ENCODE results near the gene TM4SF20.
A peak's percentile ranks its signal among the peaks of the same experiment; 100 is the strongest.

The TM4SF20 gene

GRCh38 chr2:227324995-227325838 lies 53.9 kb downstream of the TM4SF20 start, which contains the start of gene MFF:
TSS of gene MFF (plus strand) at chr2:227325251. CDS start at chr2:227330666, 5,415 bp downstream.
- Mint-ChIP-seq H3K9me3 (peaks cover 11% of the 10 kb centered on the region), H3K27ac (peak within 1 kb of the TSS; percentile 89), H3K4me1 (ENCODE audit: low read depth) (peaks cover 28% of the 10 kb centered on the region), H3K36me3 (ENCODE audit: low read depth) (peaks cover 7% of the 10 kb centered on the region), H3K4me3 (peak within 1 kb of the TSS; percentile 91), H3K27me3 (ENCODE audit: low read depth) (peaks cover 9% of the 10 kb centered on the region)

GRCh38 chr2:227324642-227324994 lies 54.5 kb downstream of the TM4SF20 start:
- Mint-ChIP-seq H3K4me1 (ENCODE audit: low read depth) (peaks cover 28% of the 10 kb centered on the region), H3K27me3 (ENCODE audit: low read depth) (peaks cover 11% of the 10 kb centered on the region), H3K4me3 (peak overlapping the region; percentile 91)

GRCh38 chr2:227323818-227324217 lies 55.3 kb downstream of the TM4SF20 start:
- peaks cover 11% of the 10 kb centered on the region for H3K9me3 Mint-ChIP-seq
- peaks cover 4% of the 10 kb centered on the region for H3K36me3 Mint-ChIP-seq (ENCODE audit: low read depth)
- H3K4me1 Mint-ChIP-seq (ENCODE audit: low read depth), result peaks cover 28% of the 10 kb centered on the region
- no peak overlapping the region for H3K4me3 Mint-ChIP-seq
- peaks cover 13% of the 10 kb centered on the region for H3K27me3 Mint-ChIP-seq (ENCODE audit: low read depth)
- H3K27ac Mint-ChIP-seq, result no peak overlapping the region

More at GRCh38 chr2:227324642-227324994, 54.5 kb downstream of the TM4SF20 start:
- H3K36me3 Mint-ChIP-seq (ENCODE audit: low read depth), result peaks cover 6% of the 10 kb centered on the region
- H3K9me3 Mint-ChIP-seq, result peaks cover 11% of the 10 kb centered on the region
- H3K27ac Mint-ChIP-seq, result peak overlapping the region; percentile 75

GRCh38 chr2:227322530-227323205 lies 56.4 kb downstream of the TM4SF20 start:
- peaks cover 25% of the 10 kb centered on the region for H3K4me1 Mint-ChIP-seq (ENCODE audit: low read depth)
- peaks cover 14% of the 10 kb centered on the region for H3K9me3 Mint-ChIP-seq
- no peak overlapping the region for H3K4me3 Mint-ChIP-seq
- no peak overlapping the region for H3K27ac Mint-ChIP-seq
- H3K27me3 Mint-ChIP-seq (ENCODE audit: low read depth), result peaks cover 13% of the 10 kb centered on the region
- H3K36me3 Mint-ChIP-seq (ENCODE audit: low read depth), result no peaks in the 10 kb centered on the region

- Mint-ChIP-seq H3K27me3 (ENCODE audit: low read depth) (peaks cover 13% of the 10 kb centered on the region), H3K4me3 (no peak overlapping the region), H3K36me3 (ENCODE audit: low read depth) (no peaks in the 10 kb centered on the region), H3K4me1 (ENCODE audit: low read depth) (peaks cover 10% of the 10 kb centered on the region), H3K9me3 (peaks cover 22% of the 10 kb centered on the region), H3K27ac (no peak overlapping the region)
Measured at GRCh38 chr2:227320305-227321094, 58.6 kb downstream of the TM4SF20 start.

GRCh38 chr2:227317834-227318233 lies 61.3 kb downstream of the TM4SF20 start:
- Mint-ChIP-seq H3K4me3 (no peak overlapping the region), H3K27me3 (ENCODE audit: low read depth) (peaks cover 8% of the 10 kb centered on the region), H3K36me3 (ENCODE audit: low read depth) (no peaks in the 10 kb centered on the region), H3K27ac (no peak overlapping the region), H3K9me3 (peaks cover 19% of the 10 kb centered on the region), H3K4me1 (ENCODE audit: low read depth) (no peaks in the 10 kb centered on the region)

GRCh38 chr2:227313310-227313709 lies 65.8 kb downstream of the TM4SF20 start:
- no peak overlapping the region for H3K27ac Mint-ChIP-seq
- H3K9me3 Mint-ChIP-seq, result peaks cover 11% of the 10 kb centered on the region
- no peaks in the 10 kb centered on the region for H3K27me3 Mint-ChIP-seq (ENCODE audit: low read depth)
- no peaks in the 10 kb centered on the region for H3K4me1 Mint-ChIP-seq (ENCODE audit: low read depth)
- no peaks in the 10 kb centered on the region for H3K36me3 Mint-ChIP-seq (ENCODE audit: low read depth)
- no peak overlapping the region for H3K4me3 Mint-ChIP-seq

GRCh38 chr2:227312579-227312978 lies 66.5 kb downstream of the TM4SF20 start:
- no peaks in the 10 kb centered on the region for H3K4me1 Mint-ChIP-seq (ENCODE audit: low read depth)
- no peak overlapping the region for H3K27ac Mint-ChIP-seq
- no peaks in the 10 kb centered on the region for H3K27me3 Mint-ChIP-seq (ENCODE audit: low read depth)
- H3K9me3 Mint-ChIP-seq, result peaks cover 7% of the 10 kb centered on the region
- H3K36me3 Mint-ChIP-seq (ENCODE audit: low read depth), result no peaks in the 10 kb centered on the region
- H3K4me3 Mint-ChIP-seq, result no peak overlapping the region
